Colonic mucosa (tissue), 4 donors: ENCODE measurements around the gene DUSP6. TPM values are rescaled to one million over a fixed set of nuclear protein-coding genes. Genes with fewer than 3 reads are reported as not detected.

ENCODE experiments used
- DNase-seq: peaks from one replicate; pipeline ENCODE4 v3.0.0-alpha.2; 2020
- H3K27ac ChIP-seq: fragments of 200-600 bp; one replicate; pipeline ENCODE4 v1.8.0; 2021
- H3K27me3 ChIP-seq: fragments of 200-600 bp; one replicate; pipeline ENCODE4 v1.8.0; 2021
- H3K36me3 ChIP-seq: fragments of 200-600 bp; one replicate; pipeline ENCODE4 v1.8.0; 2021
- H3K4me1 ChIP-seq: fragments of 200-600 bp; one replicate; pipeline ENCODE4 v1.8.0; 2021; ENCODE audit warnings: mild to moderate bottlenecking
- H3K4me3 ChIP-seq: fragments of 200-600 bp; one replicate; pipeline ENCODE4 v1.8.0; 2021
- H3K9ac ChIP-seq, 2 donors: one replicate each; pipeline ENCODE4 v1.7.0; 2013; ENCODE audit warnings: control low read depth in 2 of 2, low read depth in 2 of 2, low read length in 2 of 2
- H3K9me3 ChIP-seq: fragments of 200-600 bp; one replicate; pipeline ENCODE4 v1.8.0; 2021
- CTCF ChIP-seq: fragments of 200-600 bp; IDR thresholded peaks from one replicate; pipeline ENCODE4 v1.8.0; 2022; ENCODE audit warnings: antibody characterized with exemption, mild to moderate bottlenecking
- intact Hi-C: fragments of 100-400 bp; cut with DNase I; formaldehyde crosslinking; loops from one replicate; pipeline ENCODE4 v1.14.1; 2022
- total RNA-seq, 2 donors: library from RNA; stranded (reverse); fragmentation: NEBNext Ultra II Directional in 1 of 2; extraction: Animal tissue kit (Norgen Biotek cat#: 25700) in 1 of 2; gene quantifications; one replicate each; pipeline ENCODE4 v1.2.1, GENCODE V29; 2021
- donor health status: healthy.
- donor health status: DM: no; HTN: no; CAD: no.
- donor health status: DM: no; HTN: no; CAD: no.

Gene DUSP6
- total RNA-seq, 2 donors from 2014 or later = 53.8 to 97.6 TPM

GRCh38 chr12:89327486-89328094 lies 24.7 kb downstream of the DUSP6 start:
- Histone ChIP-seq H3K4me1 (no peaks in the 10 kb centered on the region), H3K9me3 (no peaks in the 10 kb centered on the region), H3K36me3 (no peaks in the 10 kb centered on the region), H3K27me3 (no peaks in the 10 kb centered on the region), H3K27ac (no peak overlapping the region), H3K9ac (no peak overlapping the region), H3K4me3 (no peak overlapping the region)
- no peak for TF ChIP-seq CTCF
- no peak for DNase-seq
- intact Hi-C loops = no loop called here

- intact Hi-C loops = no loop called here
Observed at GRCh38 chr12:89326239-89327040, 25.9 kb downstream of the DUSP6 start.

GRCh38 chr12:89325495-89325894 lies 26.8 kb downstream of the DUSP6 start:
- Histone ChIP-seq H3K27me3 (no peaks in the 10 kb centered on the region), H3K9ac (no peak overlapping the region), H3K9me3 (no peaks in the 10 kb centered on the region), H3K4me1 (no peaks in the 10 kb centered on the region), H3K4me3 (no peak overlapping the region), H3K27ac (no peak overlapping the region), H3K36me3 (no peaks in the 10 kb centered on the region)
- DNase-seq = no peak
- no peak for TF ChIP-seq CTCF
- intact Hi-C loops = no loop called here

More at GRCh38 chr12:89326239-89327040, 25.9 kb downstream of the DUSP6 start:
- no peaks in the 10 kb centered on the region for H3K9me3 ChIP-seq
- DNase-seq = no peak
- H3K27me3 ChIP-seq = no peaks in the 10 kb centered on the region
- no peaks in the 10 kb centered on the region for H3K36me3 ChIP-seq
- H3K27ac ChIP-seq = no peak overlapping the region
- H3K4me1 ChIP-seq = no peaks in the 10 kb centered on the region
- TF ChIP-seq CTCF = no peak
- no peak overlapping the region for H3K9ac ChIP-seq
- no peak overlapping the region for H3K4me3 ChIP-seq

DNA sequence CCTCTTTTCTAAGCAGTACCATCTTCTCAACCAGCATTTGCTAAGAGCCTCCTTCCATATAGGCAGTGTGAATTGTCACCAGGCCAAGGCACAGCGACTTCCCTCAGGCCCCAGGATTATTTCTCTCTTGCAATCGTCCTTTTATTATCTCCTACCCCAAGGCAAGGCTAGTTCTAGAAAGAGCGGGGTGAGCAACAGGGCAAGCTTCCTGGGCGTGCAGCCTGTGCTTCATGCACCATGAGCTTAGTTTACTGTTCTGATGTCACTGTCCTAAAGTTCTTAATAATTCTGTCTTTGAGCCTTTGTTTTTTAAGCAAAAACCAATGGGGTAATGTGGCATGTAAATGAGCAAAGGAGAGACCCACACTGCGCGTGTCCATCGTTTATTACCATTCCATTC lies 27.9 kb downstream of the DUSP6 start:
- intact Hi-C loops = no loop called here

More for the DNA sequence above, 27.9 kb downstream of the DUSP6 start:
- TF ChIP-seq CTCF = no peak
- H3K4me1 ChIP-seq = no peaks in the 10 kb centered on the region
- H3K27ac ChIP-seq = no peak overlapping the region
- no peak for DNase-seq
- H3K4me3 ChIP-seq = no peak overlapping the region
- no peak overlapping the region for H3K9ac ChIP-seq
- H3K36me3 ChIP-seq = no peaks in the 10 kb centered on the region
- no peaks in the 10 kb centered on the region for H3K27me3 ChIP-seq
- H3K9me3 ChIP-seq = no peaks in the 10 kb centered on the region
